GM23338 (cell line): ENCODE measurements around the gene CDH12.

Experiments
- CTCF ChIP-seq, 2 experiments: fragments of 200-600 bp in 1 of 2; sonication (generic) in 1 of 2; conservative IDR thresholded peaks; 2 replicates each; pipeline versions ENCODE4 v1.5.1 to v1.6.1; 2016 to 2017; ENCODE audit warnings: antibody characterized with exemption in 2 of 2, low read depth in 2 of 2, mild to moderate bottlenecking in 2 of 2, moderate library complexity in 1 of 2
- POLR2AphosphoS5 ChIP-seq: IDR thresholded peaks from 2 replicates; pipeline ENCODE4 v1.6.1; 2016; ENCODE audit warnings: antibody characterized with exemption, low read depth
- ZNF331 ChIP-seq: fragments of 250-450 bp; sonication (Bioruptor Pico); IDR thresholded peaks from 2 replicates; pipeline ENCODE4 v1.5.0; 2020; ENCODE audit warnings: low read depth, mild to moderate bottlenecking, moderate library complexity

GRCh38 chr5:22319798-22320197, 533.3 kb downstream of the CDH12 start:
- no peak for TF ChIP-seq POLR2AphosphoS5
- TF ChIP-seq ZNF331 (CRISPR knock-in tag), result no peak
- TF ChIP-seq CTCF (conservative IDR thresholded peaks at IDR 0.05; ENCODE audit: low read depth in 2 of 2), result peak; percentile 40 to 50; a peak in 3 of 4 replicates
